ENCODE data around the gene PCYT1B.
"Not testable (repeated sequence)": the region's sequence is repeated elsewhere in the genome, so short reads cannot be mapped to it uniquely, and the experiment has no call there.

Gene PCYT1B

DNA sequence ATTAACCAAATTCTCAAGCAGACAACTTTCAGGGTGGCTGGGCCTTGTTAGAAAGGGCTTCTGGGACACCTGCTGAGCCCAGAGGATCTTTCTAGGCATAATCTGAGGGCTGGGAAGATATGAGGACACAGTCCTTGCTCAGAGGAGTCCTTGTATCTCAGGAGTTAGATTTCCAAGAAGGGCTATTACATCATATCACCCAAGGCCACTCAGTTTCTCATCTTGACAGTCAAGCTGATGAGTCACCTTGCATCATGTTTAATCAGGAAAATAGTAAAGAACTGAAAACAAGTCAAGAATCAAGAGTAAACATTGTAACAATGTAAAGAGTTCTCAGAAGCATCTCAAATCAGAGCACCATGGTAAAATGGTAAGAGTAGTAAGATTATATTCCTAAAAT lies 4.0 kb downstream of the PCYT1B start:
- peaks cover 12% of the 10 kb centered on the region for H3K27me3 ChIP-seq (ENCODE audit: insufficient read depth, low read depth, severe bottlenecking)
- H3K27ac ChIP-seq: no peak overlapping the region
- TF ChIP-seq, protein P1, sequence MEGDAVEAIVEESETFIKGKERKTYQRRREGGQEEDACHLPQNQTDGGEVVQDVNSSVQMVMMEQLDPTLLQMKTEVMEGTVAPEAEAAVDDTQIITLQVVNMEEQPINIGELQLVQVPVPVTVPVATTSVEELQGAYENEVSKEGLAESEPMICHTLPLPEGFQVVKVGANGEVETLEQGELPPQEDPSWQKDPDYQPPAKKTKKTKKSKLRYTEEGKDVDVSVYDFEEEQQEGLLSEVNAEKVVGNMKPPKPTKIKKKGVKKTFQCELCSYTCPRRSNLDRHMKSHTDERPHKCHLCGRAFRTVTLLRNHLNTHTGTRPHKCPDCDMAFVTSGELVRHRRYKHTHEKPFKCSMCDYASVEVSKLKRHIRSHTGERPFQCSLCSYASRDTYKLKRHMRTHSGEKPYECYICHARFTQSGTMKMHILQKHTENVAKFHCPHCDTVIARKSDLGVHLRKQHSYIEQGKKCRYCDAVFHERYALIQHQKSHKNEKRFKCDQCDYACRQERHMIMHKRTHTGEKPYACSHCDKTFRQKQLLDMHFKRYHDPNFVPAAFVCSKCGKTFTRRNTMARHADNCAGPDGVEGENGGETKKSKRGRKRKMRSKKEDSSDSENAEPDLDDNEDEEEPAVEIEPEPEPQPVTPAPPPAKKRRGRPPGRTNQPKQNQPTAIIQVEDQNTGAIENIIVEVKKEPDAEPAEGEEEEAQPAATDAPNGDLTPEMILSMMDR (IDR thresholded peaks at IDR 0.05; ENCODE audit: low read depth, low read length): no peak
- no peak overlapping the region for H3K4me3 ChIP-seq (ENCODE audit: low read depth, low read length)
- no peaks in the 10 kb centered on the region for H3K9me3 ChIP-seq (ENCODE audit: severe bottlenecking)
- no peak for DNase-seq
- H3K36me3 ChIP-seq: no peaks in the 10 kb centered on the region

GRCh38 chrX:24629701-24630100 lies 17.4 kb downstream of the PCYT1B start:
- TF ChIP-seq, protein P1 (IDR thresholded peaks at IDR 0.05; ENCODE audit: low read depth, low read length): no peak
- H3K9me3 ChIP-seq (ENCODE audit: severe bottlenecking): no peaks in the 10 kb centered on the region
- no peak overlapping the region for H3K27ac ChIP-seq
- H3K27me3 ChIP-seq (ENCODE audit: insufficient read depth, low read depth, severe bottlenecking): peaks cover 3% of the 10 kb centered on the region
- no peaks in the 10 kb centered on the region for H3K36me3 ChIP-seq
- H3K4me3 ChIP-seq (ENCODE audit: low read depth, low read length): no peak overlapping the region
- no peak for DNase-seq

- Histone ChIP-seq H3K9me3 (ENCODE audit: severe bottlenecking) (no peaks in the 10 kb centered on the region), H3K27ac (no peak overlapping the region), H3K27me3 (ENCODE audit: insufficient read depth, low read depth, severe bottlenecking) (no peaks in the 10 kb centered on the region), H3K4me3 (ENCODE audit: low read depth, low read length) (no peak overlapping the region), H3K36me3 (no peaks in the 10 kb centered on the region)
- DNase-seq: no peak
- TF ChIP-seq, protein P1 (IDR thresholded peaks at IDR 0.05; ENCODE audit: low read depth, low read length): no peak
Measured at GRCh38 chrX:24619647-24620046, 27.5 kb downstream of the PCYT1B start.

GRCh38 chrX:24610516-24610915 lies 36.6 kb downstream of the PCYT1B start:
- no peaks in the 10 kb centered on the region for H3K27me3 ChIP-seq (ENCODE audit: insufficient read depth, low read depth, severe bottlenecking)
- H3K4me3 ChIP-seq (ENCODE audit: low read depth, low read length): no peak overlapping the region

GRCh38 chrX:24607616-24608015 lies 39.5 kb downstream of the PCYT1B start:
- no peak for DNase-seq
- Histone ChIP-seq H3K4me3 (ENCODE audit: low read depth, low read length) (no peak overlapping the region), H3K36me3 (no peaks in the 10 kb centered on the region), H3K27ac (no peak overlapping the region), H3K9me3 (ENCODE audit: severe bottlenecking) (no peaks in the 10 kb centered on the region), H3K27me3 (ENCODE audit: insufficient read depth, low read depth, severe bottlenecking) (no peaks in the 10 kb centered on the region)
- TF ChIP-seq, protein P1 (IDR thresholded peaks at IDR 0.05; ENCODE audit: low read depth, low read length): no peak

More at GRCh38 chrX:24610516-24610915, 36.6 kb downstream of the PCYT1B start:
- H3K27ac ChIP-seq: no peak overlapping the region
- TF ChIP-seq, protein P1 (IDR thresholded peaks at IDR 0.05; ENCODE audit: low read depth, low read length): no peak
- no peaks in the 10 kb centered on the region for H3K9me3 ChIP-seq (ENCODE audit: severe bottlenecking)
- DNase-seq: no peak
- H3K36me3 ChIP-seq: no peaks in the 10 kb centered on the region

GRCh38 chrX:24605941-24606340 lies 41.2 kb downstream of the PCYT1B start:
- H3K4me3 ChIP-seq (ENCODE audit: low read depth, low read length); H3K27me3 ChIP-seq (ENCODE audit: insufficient read depth, low read depth, severe bottlenecking); H3K27ac ChIP-seq; H3K9me3 ChIP-seq (ENCODE audit: severe bottlenecking); H3K36me3 ChIP-seq; DNase-seq: not testable (repeated sequence)
